OCI-LY1 (cell line): ENCODE results near the gene RBMS3.

Experiments used
- CTCF ChIP-seq: fragments of 200-600 bp; sonication (generic), shearing (Covaris generic); IDR thresholded peaks from 2 replicates; pipeline ENCODE4 v1.5.1; 2017; ENCODE audit warnings: mild to moderate bottlenecking, antibody characterized with exemption, low read length, moderate library complexity, mixed read lengths
- EZH2 ChIP-seq: fragments of 200-600 bp; sonication (generic), shearing (Covaris generic); IDR thresholded peaks from 2 replicates; pipeline ENCODE4 v1.8.0; 2017; ENCODE audit warnings: borderline replicate concordance, mixed run types, mild to moderate bottlenecking, antibody characterized with exemption, low read length, moderate library complexity, mixed read lengths

DNA sequence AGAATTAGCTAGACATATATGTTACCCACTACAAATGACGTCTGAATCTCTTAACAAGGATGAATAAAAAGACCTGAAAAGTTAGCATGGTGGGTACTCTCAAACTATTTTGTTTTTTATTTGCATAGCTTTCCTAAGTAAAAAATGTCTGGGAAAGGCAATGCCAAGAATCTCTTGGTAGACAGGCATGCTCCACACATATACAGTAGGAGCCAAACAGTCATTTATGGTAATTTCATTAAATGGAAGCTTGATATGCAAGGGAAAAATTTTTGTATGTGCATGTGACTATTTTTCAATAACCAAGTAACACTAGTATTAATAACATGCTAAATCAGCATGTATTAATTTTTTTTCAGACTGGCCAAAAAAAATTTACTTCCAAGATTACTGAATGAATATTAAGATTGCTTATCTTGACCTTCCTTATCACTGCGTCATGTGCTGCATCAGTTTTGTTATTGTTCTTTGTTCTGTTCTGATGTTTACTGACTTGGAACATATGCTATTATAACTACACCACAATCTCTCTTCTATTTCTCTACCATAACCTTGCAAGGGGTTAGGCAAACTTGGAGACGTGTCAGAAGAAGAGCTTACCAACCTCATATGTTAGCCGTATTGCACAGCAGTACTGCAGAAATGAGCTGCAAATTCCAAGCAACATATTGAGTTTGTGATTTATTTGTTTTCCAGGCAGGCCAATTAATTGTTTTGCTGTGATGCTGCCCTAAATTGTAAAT lies 255.3 kb downstream of the RBMS3 start:
- TF ChIP-seq CTCF (no peak), EZH2 (no peak)
